Tibial nerve (tissue), 4 donors: Measurements from ENCODE around the gene KRTAP10-2. TPM values are rescaled to one million over a fixed set of nuclear protein-coding genes. Genes with fewer than 3 reads are reported as not detected.

Experiments used
- DNase-seq, 2 donors: peaks; one replicate each; pipeline ENCODE4 v3.0.0-alpha.2; 2019; ENCODE audit warnings: low spot score in 2 of 2
- H3K27ac ChIP-seq, 4 donors: fragments of 200-600 bp; sonication (generic) in 3 of 4; one replicate each; pipeline ENCODE4 v1.5.1; 2017 to 2019; ENCODE audit warnings: mild to moderate bottlenecking in 1 of 4
- H3K27me3 ChIP-seq, 2 donors: fragments of 200-600 bp; sonication (generic) in 1 of 2; one replicate each; pipeline versions ENCODE4 v1.5.1 to v1.6.0; 2017 to 2019
- H3K36me3 ChIP-seq, 3 donors: fragments of 200-600 bp; sonication (generic); one replicate each; pipeline ENCODE4 v1.5.1; 2018 to 2019
- H3K4me1 ChIP-seq, 4 donors: fragments of 200-600 bp; sonication (generic) in 3 of 4; one replicate each; pipeline ENCODE4 v1.5.1; 2017 to 2019
- H3K4me3 ChIP-seq, 4 donors: fragments of 200-600 bp; sonication (generic) in 3 of 4; one replicate each; pipeline ENCODE4 v1.5.1; 2017 to 2019; ENCODE audit warnings: mild to moderate bottlenecking in 1 of 4, moderate library complexity in 1 of 4
- H3K9me3 ChIP-seq, 4 donors: fragments of 200-600 bp; sonication (generic) in 3 of 4; one replicate each; pipeline ENCODE4 v1.5.1; 2017 to 2019
- EP300 ChIP-seq, 2 donors: sonication (generic); formaldehyde crosslinking; IDR thresholded peaks; one replicate each; pipeline ENCODE4 v1.6.1; 2017; ENCODE audit warnings: antibody characterized with exemption in 2 of 2, mild to moderate bottlenecking in 1 of 2
- POLR2A ChIP-seq, 2 donors: fragments of 450-650 bp; IDR thresholded peaks; one replicate each; pipeline ENCODE4 v1.6.1; 2017; ENCODE audit warnings: antibody characterized with exemption in 2 of 2, mild to moderate bottlenecking in 2 of 2, moderate library complexity in 2 of 2
- WGBS, 2 donors: methylation state at CpG; one replicate each; pipeline ENCODE4 v1.1.5; 2018; 5-methylcytosine and 5-hydroxymethylcytosine counted together
- total RNA-seq, 4 donors: library from RNA; depleted of rRNA; stranded (reverse); fragments of >200 nt; gene quantifications; one replicate each; pipeline ENCODE4 v1.1.0, GENCODE V29; 2016
- TF ChIP-seq, protein P1 (sequence below), 5 experiments: fragments of 200-600 bp in 3 of 5; fragments of 450-650 bp in 2 of 5; sonication (generic) in 3 of 5; IDR thresholded peaks; one replicate each; pipeline ENCODE4 v1.5.1; 2016 to 2019; ENCODE audit warnings: antibody characterized with exemption in 5 of 5, mild to moderate bottlenecking in 3 of 5, moderate library complexity in 2 of 5

KRTAP10-2 gene
- total RNA-seq, 4 donors from 2014 or later: not detected

- no peak overlapping the region for H3K4me3 ChIP-seq
- H3K36me3 ChIP-seq: no peaks in the 10 kb centered on the region
- no peak overlapping the region for H3K27ac ChIP-seq
- TF ChIP-seq POLR2A (IDR thresholded peaks at IDR 0.05) (no peak), EP300 (IDR thresholded peaks at IDR 0.05) (no peak)
- TF ChIP-seq, protein P1, sequence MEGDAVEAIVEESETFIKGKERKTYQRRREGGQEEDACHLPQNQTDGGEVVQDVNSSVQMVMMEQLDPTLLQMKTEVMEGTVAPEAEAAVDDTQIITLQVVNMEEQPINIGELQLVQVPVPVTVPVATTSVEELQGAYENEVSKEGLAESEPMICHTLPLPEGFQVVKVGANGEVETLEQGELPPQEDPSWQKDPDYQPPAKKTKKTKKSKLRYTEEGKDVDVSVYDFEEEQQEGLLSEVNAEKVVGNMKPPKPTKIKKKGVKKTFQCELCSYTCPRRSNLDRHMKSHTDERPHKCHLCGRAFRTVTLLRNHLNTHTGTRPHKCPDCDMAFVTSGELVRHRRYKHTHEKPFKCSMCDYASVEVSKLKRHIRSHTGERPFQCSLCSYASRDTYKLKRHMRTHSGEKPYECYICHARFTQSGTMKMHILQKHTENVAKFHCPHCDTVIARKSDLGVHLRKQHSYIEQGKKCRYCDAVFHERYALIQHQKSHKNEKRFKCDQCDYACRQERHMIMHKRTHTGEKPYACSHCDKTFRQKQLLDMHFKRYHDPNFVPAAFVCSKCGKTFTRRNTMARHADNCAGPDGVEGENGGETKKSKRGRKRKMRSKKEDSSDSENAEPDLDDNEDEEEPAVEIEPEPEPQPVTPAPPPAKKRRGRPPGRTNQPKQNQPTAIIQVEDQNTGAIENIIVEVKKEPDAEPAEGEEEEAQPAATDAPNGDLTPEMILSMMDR (IDR thresholded peaks at IDR 0.05): no peak
- 54 to 55% methylated on average over 5 of the region's 5 CpGs for WGBS, 2 donors
- H3K4me1 ChIP-seq: no peaks in the 10 kb centered on the region
- peaks cover 0 to 36% (median 6%) of the 10 kb centered on the region in 4 donors for H3K9me3 ChIP-seq
- no peak for DNase-seq
- peaks cover 0 to 22% of the 10 kb centered on the region in 2 donors for H3K27me3 ChIP-seq
These were observed 3.5 kb downstream of the KRTAP10-2 start for GRCh38 chr21:44547656-44548331.

DNA sequence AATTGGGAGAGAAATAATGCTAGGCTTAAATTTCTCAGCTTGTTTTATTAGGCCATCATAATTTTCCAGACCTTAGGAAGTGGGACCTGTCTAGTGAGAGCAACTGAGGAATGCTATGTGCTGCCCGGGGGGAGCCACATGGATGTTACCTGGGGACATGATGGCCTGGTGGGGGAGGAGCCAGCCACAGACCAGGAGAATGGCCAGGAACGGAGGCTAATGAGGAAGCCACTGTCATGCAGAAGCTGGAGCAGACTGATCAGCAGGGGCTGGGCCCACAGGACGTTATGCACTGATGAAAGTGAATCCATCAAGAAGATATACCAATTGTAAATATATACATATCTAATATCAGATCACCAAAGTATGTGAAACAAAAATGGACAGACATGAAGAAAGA is 6.7 kb downstream of the KRTAP10-2 start:
- no peak overlapping the region for H3K27ac ChIP-seq
- peaks cover 0 to 10% of the 10 kb centered on the region in 2 donors for H3K27me3 ChIP-seq
- 66 to 69% methylated on average over 3 of the region's 3 CpGs for WGBS, 2 donors
- no peaks in the 10 kb centered on the region for H3K36me3 ChIP-seq
- H3K4me1 ChIP-seq: no peaks in the 10 kb centered on the region
- peaks cover 0 to 53% (median 8%) of the 10 kb centered on the region in 4 donors for H3K9me3 ChIP-seq
- DNase-seq: no peak
- TF ChIP-seq, protein P1 (IDR thresholded peaks at IDR 0.05): no peak
- no peak for TF ChIP-seq EP300 (IDR thresholded peaks at IDR 0.05)
- TF ChIP-seq POLR2A (IDR thresholded peaks at IDR 0.05): no peak
- no peak overlapping the region for H3K4me3 ChIP-seq

GRCh38 chr21:44542716-44543115 is 8.6 kb downstream of the KRTAP10-2 start:
- Histone ChIP-seq H3K27ac (no peak overlapping the region), H3K4me3 (no peak overlapping the region), H3K4me1 (no peaks in the 10 kb centered on the region), H3K9me3 (peaks cover 0 to 52% (median 8%) of the 10 kb centered on the region in 4 donors), H3K27me3 (no peaks in the 10 kb centered on the region), H3K36me3 (no peaks in the 10 kb centered on the region)
- 66 to 71% methylated on average over 1 of the region's 1 CpG for WGBS, 2 donors
- no peak for DNase-seq
- TF ChIP-seq POLR2A (IDR thresholded peaks at IDR 0.05) (no peak), EP300 (IDR thresholded peaks at IDR 0.05) (no peak)
- TF ChIP-seq, protein P1 (IDR thresholded peaks at IDR 0.05): no peak

GRCh38 chr21:44540741-44541288 is 10.5 kb downstream of the KRTAP10-2 start:
- peaks cover 0 to 37% (median 2%) of the 10 kb centered on the region in 4 donors for H3K9me3 ChIP-seq
- no peaks in the 10 kb centered on the region for H3K36me3 ChIP-seq
- H3K4me3 ChIP-seq: no peak overlapping the region
- H3K27ac ChIP-seq: no peak overlapping the region
- WGBS, 2 donors: 76 to 80% methylated on average over 11 of the region's 11 CpGs
- no peak for DNase-seq
- H3K4me1 ChIP-seq: no peaks in the 10 kb centered on the region
- H3K27me3 ChIP-seq: no peaks in the 10 kb centered on the region
- no peak for TF ChIP-seq EP300 (IDR thresholded peaks at IDR 0.05)
- TF ChIP-seq POLR2A (IDR thresholded peaks at IDR 0.05): no peak
- TF ChIP-seq, protein P1 (IDR thresholded peaks at IDR 0.05): no peak

- no peaks in the 10 kb centered on the region for H3K27me3 ChIP-seq
- H3K36me3 ChIP-seq: no peaks in the 10 kb centered on the region
- peaks cover 0 to 37% (median 2%) of the 10 kb centered on the region in 4 donors for H3K9me3 ChIP-seq
- no peak for DNase-seq
- TF ChIP-seq EP300 (IDR thresholded peaks at IDR 0.05): no peak
- TF ChIP-seq, protein P1 (IDR thresholded peaks at IDR 0.05): no peak
- no peak for TF ChIP-seq POLR2A (IDR thresholded peaks at IDR 0.05)
- H3K4me3 ChIP-seq: no peak within 1 kb of the TSS
- H3K27ac ChIP-seq: no peak within 1 kb of the TSS
- 58 to 71% methylated on average over 19 to 21 of the region's 21 CpGs for WGBS, 2 donors
- no peaks in the 10 kb centered on the region for H3K4me1 ChIP-seq
These were observed 11.2 kb downstream of the KRTAP10-2 start, which contains the start of gene KRTAP10-1 for GRCh38 chr21:44539991-44540666. TSS of gene KRTAP10-1 (minus strand) at chr21:44540195. CDS start at chr21:44540150, 45 bp downstream.
